T-helper 1 cell (primary cell): Measurements from ENCODE around the gene TRPC6.

Experiments used
- DNase-seq, 5 donors: peaks; one replicate each; pipeline ENCODE4 v3.0.0-alpha.2; 2012 to 2020
- total RNA-seq, 4 donors: gene quantifications; one replicate each; lab custom pipeline; 2026; lab: John Stamatoyannopoulos, UW

The TRPC6 gene
- 0 reads per million in 4 donors for total RNA-seq

GRCh38 chr11:101583251-101584128, at the start of gene TRPC6:
TSS of gene TRPC6 (minus strand) at chr11:101584007. CDS start at chr11:101583503, 504 bp downstream.
- DNase-seq = no peak

- DNase-seq = no peak
Measured at GRCh38 chr11:101620026-101620425, 36.2 kb upstream of the TRPC6 start.

GRCh38 chr11:101618709-101619108, 34.9 kb upstream of the TRPC6 start:
- DNase-seq = no peak

GRCh38 chr11:101617735-101618332, 34.0 kb upstream of the TRPC6 start:
- DNase-seq = no peak

GRCh38 chr11:101612481-101612880, 28.7 kb upstream of the TRPC6 start:
- DNase-seq = no peak

GRCh38 chr11:101600924-101601323, 17.1 kb upstream of the TRPC6 start:
- DNase-seq = no peak

GRCh38 chr11:101586965-101587364, 3.2 kb upstream of the TRPC6 start:
- no peak for DNase-seq

- DNase-seq = no peak
Measured at GRCh38 chr11:101584655-101585054, 848 bp upstream of the TRPC6 start.

- no peak for DNase-seq
Measured at GRCh38 chr11:101584129-101584515, 315 bp upstream of the TRPC6 start.

GRCh38 chr11:101582989-101583250, 887 bp downstream of the TRPC6 start:
- no peak for DNase-seq

- no peak for DNase-seq
Measured at GRCh38 chr11:101582236-101582988, 1.4 kb downstream of the TRPC6 start.

- no peak for DNase-seq
Measured at GRCh38 chr11:101577461-101577860, 6.3 kb downstream of the TRPC6 start.

- no peak for DNase-seq
Measured at GRCh38 chr11:101576456-101576855, 7.4 kb downstream of the TRPC6 start.

- DNase-seq = no peak
Measured at GRCh38 chr11:101574886-101575285, 8.9 kb downstream of the TRPC6 start.

GRCh38 chr11:101567071-101567470, 16.7 kb downstream of the TRPC6 start:
- DNase-seq = no peak

GRCh38 chr11:101566626-101567025, 17.2 kb downstream of the TRPC6 start:
- DNase-seq = no peak

- no peak for DNase-seq
Measured at GRCh38 chr11:101563166-101563565, 20.6 kb downstream of the TRPC6 start.

- DNase-seq = no peak
Measured at GRCh38 chr11:101555366-101555765, 28.4 kb downstream of the TRPC6 start.

- DNase-seq = no peak
Measured at GRCh38 chr11:101553891-101554292, 29.9 kb downstream of the TRPC6 start.

GRCh38 chr11:101552888-101553287, 30.9 kb downstream of the TRPC6 start:
- DNase-seq = no peak

GRCh38 chr11:101528541-101528940, 55.3 kb downstream of the TRPC6 start:
- no peak for DNase-seq

- DNase-seq = no peak
Measured at GRCh38 chr11:101523634-101524260, 60.1 kb downstream of the TRPC6 start.

- no peak for DNase-seq
Measured at GRCh38 chr11:101523193-101523592, 60.6 kb downstream of the TRPC6 start.
